Type B pancreatic cell (in vitro differentiated cells): ENCODE measurements around the gene KAT2A. TPM values are rescaled to one million over a fixed set of nuclear protein-coding genes. Genes with fewer than 3 reads are reported as not detected.
"Not testable (repeated sequence)": the region's sequence is repeated elsewhere in the genome, so short reads cannot be mapped to it uniquely, and the experiment has no call there.

Experiments used
- DNase-seq: peaks from one replicate; pipeline ENCODE4 v3.0.0; 2021; ENCODE audit warnings: mixed read lengths; ENCODE audit not compliant: unreplicated experiment; ENCODE audit errors: extremely low spot score
- H3K27ac Mint-ChIP-seq: 2 replicates; pipeline ENCODE4 v1.8.0; 2021; ENCODE audit warnings: mild to moderate bottlenecking, mixed read lengths
- H3K27me3 Mint-ChIP-seq: 2 replicates; pipeline ENCODE4 v1.8.0; 2021; ENCODE audit warnings: mixed read lengths
- H3K36me3 Mint-ChIP-seq: 2 replicates; pipeline ENCODE4 v1.8.0; 2021; ENCODE audit warnings: mixed read lengths
- H3K4me1 Mint-ChIP-seq: one replicate; pipeline ENCODE4 v1.8.0; 2021; ENCODE audit warnings: mixed read lengths; ENCODE audit not compliant: unreplicated experiment
- H3K4me3 Mint-ChIP-seq: 2 replicates; pipeline ENCODE4 v1.8.0; 2021; ENCODE audit warnings: mild to moderate bottlenecking, mixed read lengths
- H3K9me3 Mint-ChIP-seq: 2 replicates; pipeline ENCODE4 v1.8.0; 2021; ENCODE audit warnings: mixed read lengths
- total RNA-seq: library from RNA; stranded (reverse); gene quantifications from 2 replicates; pipeline ENCODE4 v1.2.1, GENCODE V29; 2021; ENCODE audit warnings: low replicate concordance
- TF ChIP-seq, protein P1 (sequence below): fragments of 200-600 bp; sonication (generic); conservative IDR thresholded peaks from 2 replicates; pipeline ENCODE4 v1.5.0; 2021; ENCODE audit warnings: antibody characterized with exemption, mild to moderate bottlenecking

The KAT2A gene
- total RNA-seq, 1 donor from 2014 or later, result 63.5 TPM

- Mint-ChIP-seq H3K9me3 (no peaks in the 10 kb centered on the region), H3K4me3 (peak overlapping the region; percentile 95), H3K27me3 (no peaks in the 10 kb centered on the region), H3K36me3 (no peaks in the 10 kb centered on the region), H3K27ac (peak overlapping the region; percentile 90), H3K4me1 (peaks cover 12% of the 10 kb centered on the region)
- TF ChIP-seq, protein P1, sequence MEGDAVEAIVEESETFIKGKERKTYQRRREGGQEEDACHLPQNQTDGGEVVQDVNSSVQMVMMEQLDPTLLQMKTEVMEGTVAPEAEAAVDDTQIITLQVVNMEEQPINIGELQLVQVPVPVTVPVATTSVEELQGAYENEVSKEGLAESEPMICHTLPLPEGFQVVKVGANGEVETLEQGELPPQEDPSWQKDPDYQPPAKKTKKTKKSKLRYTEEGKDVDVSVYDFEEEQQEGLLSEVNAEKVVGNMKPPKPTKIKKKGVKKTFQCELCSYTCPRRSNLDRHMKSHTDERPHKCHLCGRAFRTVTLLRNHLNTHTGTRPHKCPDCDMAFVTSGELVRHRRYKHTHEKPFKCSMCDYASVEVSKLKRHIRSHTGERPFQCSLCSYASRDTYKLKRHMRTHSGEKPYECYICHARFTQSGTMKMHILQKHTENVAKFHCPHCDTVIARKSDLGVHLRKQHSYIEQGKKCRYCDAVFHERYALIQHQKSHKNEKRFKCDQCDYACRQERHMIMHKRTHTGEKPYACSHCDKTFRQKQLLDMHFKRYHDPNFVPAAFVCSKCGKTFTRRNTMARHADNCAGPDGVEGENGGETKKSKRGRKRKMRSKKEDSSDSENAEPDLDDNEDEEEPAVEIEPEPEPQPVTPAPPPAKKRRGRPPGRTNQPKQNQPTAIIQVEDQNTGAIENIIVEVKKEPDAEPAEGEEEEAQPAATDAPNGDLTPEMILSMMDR, result no peak
- DNase-seq, result no peak
Measured at GRCh38 chr17:42153919-42154742, 33.0 kb upstream of the KAT2A start.

DNA sequence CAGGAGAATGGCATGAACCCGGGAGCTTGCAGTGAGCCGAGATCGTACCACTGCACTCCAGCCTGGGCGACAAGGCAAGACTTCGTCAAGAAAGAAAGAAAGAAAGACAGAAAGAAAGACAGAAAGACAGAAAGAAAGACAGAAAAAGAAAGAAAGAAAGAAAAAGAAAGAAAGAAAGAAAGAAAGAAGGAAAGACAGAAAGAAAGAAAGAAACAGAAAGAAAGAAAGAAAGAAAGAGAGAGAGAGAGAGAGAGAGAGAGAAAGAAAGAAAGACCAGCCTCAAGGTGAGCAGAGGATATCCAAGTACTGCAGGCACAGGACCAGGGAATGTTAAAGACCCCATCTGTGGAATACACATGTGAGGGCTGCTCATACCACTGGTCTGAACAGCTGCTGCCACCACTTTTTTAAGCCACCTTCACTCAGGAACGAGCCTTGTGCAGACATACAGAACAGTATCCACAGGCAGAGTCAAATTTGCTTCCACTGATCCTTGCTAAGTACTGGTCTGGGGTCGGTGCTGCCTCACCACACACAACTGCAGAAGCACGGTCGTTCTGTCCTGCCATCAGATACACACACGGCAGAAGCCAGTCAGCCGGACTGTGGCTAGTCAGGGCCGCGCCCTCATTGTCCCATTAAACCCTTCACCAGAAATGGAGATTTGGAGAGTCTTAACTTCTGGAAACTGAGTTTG lies 25.9 kb upstream of the KAT2A start:
- Mint-ChIP-seq H3K4me1 (peaks cover 10% of the 10 kb centered on the region), H3K36me3 (peaks cover 4% of the 10 kb centered on the region), H3K27ac (no peak overlapping the region), H3K9me3 (no peaks in the 10 kb centered on the region), H3K4me3 (no peak overlapping the region), H3K27me3 (no peaks in the 10 kb centered on the region)
- no peak for DNase-seq
- TF ChIP-seq, protein P1, result no peak

DNA sequence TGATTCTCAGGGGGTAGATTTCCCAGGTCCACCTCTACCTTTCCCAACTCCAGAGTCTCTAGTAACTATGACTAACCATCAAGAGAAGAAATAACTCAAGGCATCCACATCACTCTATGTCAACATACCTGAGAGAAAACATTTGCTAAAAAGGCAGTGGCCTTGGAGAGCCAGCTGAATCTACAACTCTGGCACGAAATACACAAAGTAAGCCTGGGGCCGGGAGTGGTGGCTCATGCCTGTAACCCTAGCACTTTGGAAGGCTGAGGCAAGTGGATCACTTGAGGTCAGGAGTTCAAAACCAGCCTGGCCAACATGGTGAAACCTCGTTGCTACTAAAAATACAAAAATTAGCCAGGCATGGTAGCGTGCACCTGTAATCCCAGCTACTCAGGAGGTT lies 22.0 kb upstream of the KAT2A start:
- not testable (repeated sequence) for H3K27me3 Mint-ChIP-seq

GRCh38 chr17:42142371-42142896 lies 21.3 kb upstream of the KAT2A start:
- H3K27ac Mint-ChIP-seq, result peak overlapping the region; percentile 74
- DNase-seq, result no peak
- H3K36me3 Mint-ChIP-seq, result peaks cover 4% of the 10 kb centered on the region
- no peaks in the 10 kb centered on the region for H3K9me3 Mint-ChIP-seq
- peak overlapping the region; percentile 10 for H3K4me3 Mint-ChIP-seq
- no peaks in the 10 kb centered on the region for H3K27me3 Mint-ChIP-seq
- H3K4me1 Mint-ChIP-seq, result peaks cover 10% of the 10 kb centered on the region
- TF ChIP-seq, protein P1, result no peak

More for the DNA sequence above, 22.0 kb upstream of the KAT2A start:
- peak overlapping the region; percentile 74 for H3K27ac Mint-ChIP-seq
- H3K4me1 Mint-ChIP-seq, DNase-seq, H3K9me3 Mint-ChIP-seq, H3K36me3 Mint-ChIP-seq, H3K4me3 Mint-ChIP-seq: not testable (repeated sequence)

- peaks cover 10% of the 10 kb centered on the region for H3K4me1 Mint-ChIP-seq
- H3K27me3 Mint-ChIP-seq, result no peaks in the 10 kb centered on the region
- H3K27ac Mint-ChIP-seq, result no peak overlapping the region
- H3K36me3 Mint-ChIP-seq, result peaks cover 4% of the 10 kb centered on the region
- no peak overlapping the region for H3K4me3 Mint-ChIP-seq
- H3K9me3 Mint-ChIP-seq, result no peaks in the 10 kb centered on the region
- TF ChIP-seq, protein P1, result no peak
- DNase-seq, result no peak
Measured at GRCh38 chr17:42141382-42141781, 20.2 kb upstream of the KAT2A start.

DNA sequence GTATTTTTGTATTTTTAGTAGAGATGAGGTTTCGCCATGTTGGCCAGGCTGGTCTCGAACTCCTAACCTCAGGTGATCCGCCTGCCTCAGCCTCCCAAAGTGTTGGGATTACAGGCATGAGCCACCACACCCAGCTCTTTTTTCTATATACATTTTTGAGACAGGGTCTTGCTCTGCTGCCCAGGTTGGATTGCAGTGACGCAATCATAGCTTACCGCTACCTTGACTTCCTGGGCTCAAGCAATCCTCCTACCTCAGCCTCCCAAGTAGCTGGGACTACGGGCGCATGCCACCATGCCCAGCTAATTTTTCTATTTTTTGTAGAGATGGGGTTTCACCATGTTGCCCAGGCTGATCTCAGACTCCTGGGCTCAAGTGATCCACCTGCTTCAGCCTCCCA lies 19.5 kb upstream of the KAT2A start:
- H3K4me1 Mint-ChIP-seq, result peaks cover 13% of the 10 kb centered on the region
- H3K36me3 Mint-ChIP-seq, H3K27ac Mint-ChIP-seq, H3K9me3 Mint-ChIP-seq, H3K27me3 Mint-ChIP-seq, H3K4me3 Mint-ChIP-seq, DNase-seq: not testable (repeated sequence)
